ENCODE measurements around the gene FAM236C. TPM values are rescaled to one million over a fixed set of nuclear protein-coding genes. Genes with fewer than 3 reads are reported as not detected.
"Not testable (repeated sequence)": the region's sequence is repeated elsewhere in the genome, so short reads cannot be mapped to it uniquely, and the experiment has no call there.

The FAM236C gene
- total RNA-seq, result not detected
- not detected for polyA plus RNA-seq (2013, experiment 1 of 2)
- polyA plus RNA-seq (2013, experiment 2 of 2), result not detected
- long read RNA-seq, experiment 1, result 0 reads
- long read RNA-seq, experiment 2, result 0 reads
- long read RNA-seq, experiment 3, result 0 reads
- long read RNA-seq, experiment 4, result 0 reads

GRCh38 chrX:72912315-72912714 lies at the start of gene FAM236C:
TSS of gene FAM236C (plus strand) at chrX:72912615. CDS start at chrX:72912715, 100 bp downstream.
- not testable (repeated sequence) for H3K4me3 Mint-ChIP-seq; H3K27ac Mint-ChIP-seq; DNase-seq; H3K4me1 Mint-ChIP-seq; H3K9me3 ChIP-seq (ENCODE audit: control insufficient read depth, low read length); H3K4me1 ChIP-seq (ENCODE audit: control insufficient read depth, insufficient read depth, low read length); H3K27me3 Mint-ChIP-seq (ENCODE audit: insufficient read depth); H3K9me3 Mint-ChIP-seq; H3K36me3 Mint-ChIP-seq (ENCODE audit: low read depth); H3K4me3 ChIP-seq (ENCODE audit: low read length); H3K9ac ChIP-seq (ENCODE audit: extremely low read depth, low read length, poor library complexity, severe bottlenecking); H3K36me3 ChIP-seq (ENCODE audit: control insufficient read depth, insufficient read depth, low read length); H3K27me3 ChIP-seq (ENCODE audit: control insufficient read depth, insufficient read depth, low read length, poor library complexity, severe bottlenecking); H3K27ac ChIP-seq (ENCODE audit: low read depth, low read length)
- no CpG with 5 or more reads among the region's 13 CpGs for WGBS, 2 experiments (ENCODE audit: insufficient coverage in 1 of 2, insufficient read length in 1 of 2)

GRCh38 chrX:72882898-72883297 lies 29.5 kb upstream of the FAM236C start:
- not testable (repeated sequence) for H3K9me3 Mint-ChIP-seq; H3K27ac Mint-ChIP-seq; H3K27me3 ChIP-seq (ENCODE audit: control insufficient read depth, insufficient read depth, low read length, poor library complexity, severe bottlenecking); H3K36me3 Mint-ChIP-seq (ENCODE audit: low read depth); H3K4me1 ChIP-seq (ENCODE audit: control insufficient read depth, insufficient read depth, low read length); H3K9ac ChIP-seq (ENCODE audit: extremely low read depth, low read length, poor library complexity, severe bottlenecking); H3K4me3 ChIP-seq (ENCODE audit: low read length); H3K4me1 Mint-ChIP-seq; H3K27ac ChIP-seq (ENCODE audit: low read depth, low read length); H3K9me3 ChIP-seq (ENCODE audit: control insufficient read depth, low read length); H3K36me3 ChIP-seq (ENCODE audit: control insufficient read depth, insufficient read depth, low read length); H3K4me3 Mint-ChIP-seq; DNase-seq; H3K27me3 Mint-ChIP-seq (ENCODE audit: insufficient read depth)
- WGBS, 2 experiments (ENCODE audit: insufficient coverage in 1 of 2, insufficient read length in 1 of 2), result no CpG with 5 or more reads among the region's 2 CpGs

GRCh38 chrX:72889740-72890139 lies 22.7 kb upstream of the FAM236C start:
- H3K36me3 Mint-ChIP-seq (ENCODE audit: low read depth); DNase-seq; H3K4me3 ChIP-seq (ENCODE audit: low read length); H3K9me3 Mint-ChIP-seq; H3K4me1 ChIP-seq (ENCODE audit: control insufficient read depth, insufficient read depth, low read length); H3K27me3 ChIP-seq (ENCODE audit: control insufficient read depth, insufficient read depth, low read length, poor library complexity, severe bottlenecking); H3K27me3 Mint-ChIP-seq (ENCODE audit: insufficient read depth); H3K9me3 ChIP-seq (ENCODE audit: control insufficient read depth, low read length); H3K36me3 ChIP-seq (ENCODE audit: control insufficient read depth, insufficient read depth, low read length); H3K27ac ChIP-seq (ENCODE audit: low read depth, low read length); H3K4me1 Mint-ChIP-seq; H3K27ac Mint-ChIP-seq; H3K4me3 Mint-ChIP-seq; H3K9ac ChIP-seq (ENCODE audit: extremely low read depth, low read length, poor library complexity, severe bottlenecking): not testable (repeated sequence)
- WGBS, 2 experiments (ENCODE audit: insufficient coverage in 1 of 2, insufficient read length in 1 of 2), result no CpG with 5 or more reads among the region's 14 CpGs

- not testable (repeated sequence) for H3K36me3 ChIP-seq (ENCODE audit: control insufficient read depth, insufficient read depth, low read length); H3K4me1 Mint-ChIP-seq
Observed at GRCh38 chrX:72916096-72916495, 3.7 kb downstream of the FAM236C start.

GRCh38 chrX:72932283-72932682 lies 19.9 kb downstream of the FAM236C start:
- H3K27me3 Mint-ChIP-seq (ENCODE audit: insufficient read depth); H3K9me3 ChIP-seq (ENCODE audit: control insufficient read depth, low read length); H3K27ac ChIP-seq (ENCODE audit: low read depth, low read length); H3K36me3 Mint-ChIP-seq (ENCODE audit: low read depth); H3K4me1 Mint-ChIP-seq; H3K9ac ChIP-seq (ENCODE audit: extremely low read depth, low read length, poor library complexity, severe bottlenecking); H3K4me3 Mint-ChIP-seq; H3K27ac Mint-ChIP-seq; H3K4me3 ChIP-seq (ENCODE audit: low read length); H3K27me3 ChIP-seq (ENCODE audit: control insufficient read depth, insufficient read depth, low read length, poor library complexity, severe bottlenecking); H3K9me3 Mint-ChIP-seq; H3K36me3 ChIP-seq (ENCODE audit: control insufficient read depth, insufficient read depth, low read length); H3K4me1 ChIP-seq (ENCODE audit: control insufficient read depth, insufficient read depth, low read length); DNase-seq: not testable (repeated sequence)
- WGBS, 2 experiments (ENCODE audit: insufficient coverage in 1 of 2, insufficient read length in 1 of 2), result no CpG with 5 or more reads among the region's 1 CpG

More at GRCh38 chrX:72916096-72916495, 3.7 kb downstream of the FAM236C start:
- not testable (repeated sequence) for H3K9me3 Mint-ChIP-seq; DNase-seq; H3K27me3 Mint-ChIP-seq (ENCODE audit: insufficient read depth); H3K4me3 ChIP-seq (ENCODE audit: low read length); H3K4me3 Mint-ChIP-seq; H3K27ac Mint-ChIP-seq; H3K9me3 ChIP-seq (ENCODE audit: control insufficient read depth, low read length); H3K36me3 Mint-ChIP-seq (ENCODE audit: low read depth); H3K9ac ChIP-seq (ENCODE audit: extremely low read depth, low read length, poor library complexity, severe bottlenecking); H3K4me1 ChIP-seq (ENCODE audit: control insufficient read depth, insufficient read depth, low read length); H3K27me3 ChIP-seq (ENCODE audit: control insufficient read depth, insufficient read depth, low read length, poor library complexity, severe bottlenecking); H3K27ac ChIP-seq (ENCODE audit: low read depth, low read length)
- WGBS, 2 experiments (ENCODE audit: insufficient coverage in 1 of 2, insufficient read length in 1 of 2), result 80 to 84% methylated on average over 1 to 2 of the region's 5 CpGs

GRCh38 chrX:72936455-72936854 lies 24.0 kb downstream of the FAM236C start:
- DNase-seq; H3K4me1 Mint-ChIP-seq; H3K36me3 Mint-ChIP-seq (ENCODE audit: low read depth); H3K27me3 Mint-ChIP-seq (ENCODE audit: insufficient read depth); H3K9ac ChIP-seq (ENCODE audit: extremely low read depth, low read length, poor library complexity, severe bottlenecking); H3K4me1 ChIP-seq (ENCODE audit: control insufficient read depth, insufficient read depth, low read length); H3K4me3 Mint-ChIP-seq; H3K36me3 ChIP-seq (ENCODE audit: control insufficient read depth, insufficient read depth, low read length); H3K9me3 ChIP-seq (ENCODE audit: control insufficient read depth, low read length); H3K9me3 Mint-ChIP-seq; H3K4me3 ChIP-seq (ENCODE audit: low read length); H3K27ac ChIP-seq (ENCODE audit: low read depth, low read length); H3K27ac Mint-ChIP-seq; H3K27me3 ChIP-seq (ENCODE audit: control insufficient read depth, insufficient read depth, low read length, poor library complexity, severe bottlenecking): not testable (repeated sequence)
- no CpG with 5 or more reads among the region's 7 CpGs for WGBS, 2 experiments (ENCODE audit: insufficient coverage in 1 of 2, insufficient read length in 1 of 2)

- DNase-seq; H3K4me3 ChIP-seq (ENCODE audit: low read length); H3K4me3 Mint-ChIP-seq; H3K27me3 ChIP-seq (ENCODE audit: control insufficient read depth, insufficient read depth, low read length, poor library complexity, severe bottlenecking); H3K27ac ChIP-seq (ENCODE audit: low read depth, low read length); H3K4me1 ChIP-seq (ENCODE audit: control insufficient read depth, insufficient read depth, low read length); H3K27ac Mint-ChIP-seq; H3K9me3 ChIP-seq (ENCODE audit: control insufficient read depth, low read length); H3K9me3 Mint-ChIP-seq; H3K27me3 Mint-ChIP-seq (ENCODE audit: insufficient read depth); H3K36me3 Mint-ChIP-seq (ENCODE audit: low read depth); H3K36me3 ChIP-seq (ENCODE audit: control insufficient read depth, insufficient read depth, low read length); H3K4me1 Mint-ChIP-seq; H3K9ac ChIP-seq (ENCODE audit: extremely low read depth, low read length, poor library complexity, severe bottlenecking): not testable (repeated sequence)
- WGBS, 2 experiments (ENCODE audit: insufficient coverage in 1 of 2, insufficient read length in 1 of 2), result no CpG with 5 or more reads among the region's 8 CpGs
Observed at GRCh38 chrX:72936882-72937455, 24.6 kb downstream of the FAM236C start.

Data from endodermal cell (in vitro differentiated cells).